ENCODE measurements around the gene PTPN23.
"Not testable (repeated sequence)": the region's sequence is repeated elsewhere in the genome, so short reads cannot be mapped to it uniquely, and the experiment has no call there.

Gene PTPN23

DNA sequence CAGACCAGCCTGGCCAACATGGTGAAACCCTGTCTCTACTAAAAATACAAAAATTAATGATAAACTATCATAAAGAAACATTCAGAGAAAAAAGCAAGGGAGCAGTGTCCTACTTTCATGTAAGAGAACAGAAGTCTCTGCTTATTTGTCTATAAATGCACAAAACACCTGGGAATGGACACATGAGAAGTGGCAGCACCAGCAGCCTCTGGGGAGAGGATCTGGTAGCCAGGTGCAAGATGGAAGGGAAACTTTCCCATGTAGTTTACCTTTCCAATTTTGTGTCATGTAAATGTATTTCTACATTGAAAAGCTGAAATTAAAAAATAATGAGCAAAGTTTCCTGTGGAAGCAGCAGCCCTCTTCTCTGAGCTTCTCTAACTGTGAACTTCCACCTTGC, 76.2 kb downstream of the PTPN23 start:
- DNase-seq: no peak

- DNase-seq: not testable (repeated sequence)
Observed at GRCh38 chr3:47459534-47460085, 78.8 kb downstream of the PTPN23 start.
